BJ (cell line): ENCODE data around the gene GOSR1. TPM values are rescaled to one million over a fixed set of nuclear protein-coding genes. Genes with fewer than 3 reads are reported as not detected.

Experiments used
- CTCF ChIA-PET: fragments of 350-600 bp; formaldehyde crosslinking; extraction: SDS; loops from one replicate; lab custom pipeline; 2021; ENCODE audit warnings: antibody characterized with exemption, inconsistent platforms; lab: Yijun Ruan, JAX
- POLR2A ChIA-PET: fragments of 300-600 bp; sonication (Branson Sonifier 250); formaldehyde crosslinking; extraction: SDS; loops from one replicate; lab custom pipeline; 2021; ENCODE audit warnings: antibody characterized with exemption; lab: Charles Lee
- DNase-seq: peaks from one replicate; pipeline ENCODE4 v3.0.0-alpha.2; 2011; ENCODE audit warnings: low read depth
- H3K27me3 ChIP-seq: 2 replicates; pipeline ENCODE4 v1.6.0; 2011; ENCODE audit warnings: low read length; ENCODE audit not compliant: control insufficient read depth, insufficient read depth
- H3K36me3 ChIP-seq: 2 replicates; pipeline ENCODE4 v1.5.1; 2011; ENCODE audit warnings: low read length; ENCODE audit not compliant: control insufficient read depth, insufficient read depth
- H3K4me3 ChIP-seq: 2 replicates; pipeline ENCODE4 v1.5.1; 2011; ENCODE audit warnings: low read depth, mild to moderate bottlenecking, control low read depth, low read length
- CTCF ChIP-seq: IDR thresholded peaks from 2 replicates; pipeline ENCODE4 v1.5.1; 2011; ENCODE audit warnings: low read depth, mild to moderate bottlenecking, control low read depth, inconsistent platforms, low read length, moderate library complexity; ENCODE audit not compliant: insufficient read depth
- polyA plus RNA-seq: library from polyadenylated mRNA; depleted of rRNA; stranded (reverse); fragments of >200 nt; gene quantifications from 2 replicates; pipeline ENCODE4 v1.2.3, GENCODE V29; 2011

The GOSR1 gene
- polyA plus RNA-seq, 1 experiment, result 12.5 TPM

- H3K36me3 ChIP-seq, result no peaks in the 10 kb centered on the region
- H3K27me3 ChIP-seq, result no peaks in the 10 kb centered on the region
- H3K4me3 ChIP-seq, result no peak overlapping the region
- ChIA-PET CTCF (interaction anchor here (0.7 to 1.7 kb wide), 8 partner anchors 9 to 449 kb away, joined by 3 to 5 read pairs (median 3); no protein-coding TSS in a partner anchor), POLR2A (no interaction called here)
- TF ChIP-seq CTCF, result peak; percentile 47
- DNase-seq, result no peak
Measured at GRCh38 chr17:30554839-30555751, 77.9 kb downstream of the GOSR1 start.

GRCh38 chr17:30555942-30556341 is 78.7 kb downstream of the GOSR1 start:
- H3K27me3 ChIP-seq, result no peaks in the 10 kb centered on the region
- no peak overlapping the region for H3K4me3 ChIP-seq
- no peak for DNase-seq
- ChIA-PET POLR2A (no interaction called here), CTCF (interaction anchor here (0.6 to 1.7 kb wide), 7 partner anchors 10 to 1729 kb away, joined by 3 to 5 read pairs (median 3); no protein-coding TSS in a partner anchor)
- no peaks in the 10 kb centered on the region for H3K36me3 ChIP-seq
- TF ChIP-seq CTCF, result no peak

- H3K36me3 ChIP-seq, result no peaks in the 10 kb centered on the region
- H3K27me3 ChIP-seq, result no peaks in the 10 kb centered on the region
- H3K4me3 ChIP-seq, result no peak overlapping the region
- TF ChIP-seq CTCF, result no peak
- ChIA-PET CTCF (interaction anchor here (0.9 to 1.7 kb wide), 4 partner anchors 10 to 217 kb away, joined by 3 to 5 read pairs (median 3); no protein-coding TSS in a partner anchor), POLR2A (no interaction called here)
- DNase-seq, result no peak
Measured at GRCh38 chr17:30556374-30557332, 79.4 kb downstream of the GOSR1 start.

GRCh38 chr17:30557916-30558685 is 80.9 kb downstream of the GOSR1 start:
- Histone ChIP-seq H3K27me3 (peaks cover 2% of the 10 kb centered on the region; the same call in 1 of the 2 replicates), H3K36me3 (no peaks in the 10 kb centered on the region), H3K4me3 (no peak overlapping the region)
- DNase-seq, result no peak
- TF ChIP-seq CTCF, result no peak
- ChIA-PET CTCF (interaction anchor here (1.0 kb wide), 1 partner anchor 82 kb away, joined by 4 read pairs; no protein-coding TSS in a partner anchor), POLR2A (no interaction called here)
